AG09319 (cell line): Measurements from ENCODE around the gene ASF1B.
"Not testable (repeated sequence)": the region's sequence is repeated elsewhere in the genome, so short reads cannot be mapped to it uniquely, and the experiment has no call there.

Source experiments
- DNase-seq: peaks from one replicate; pipeline ENCODE4 v3.0.0-alpha.2; 2010; ENCODE audit warnings: low read depth; ENCODE audit errors: extremely low read depth
- TF ChIP-seq, protein P1 (sequence below): IDR thresholded peaks from 2 replicates; pipeline ENCODE4 v1.5.1; 2011; ENCODE audit warnings: low read depth, mild to moderate bottlenecking, inconsistent platforms, low read length, moderate library complexity

Gene ASF1B

DNA sequence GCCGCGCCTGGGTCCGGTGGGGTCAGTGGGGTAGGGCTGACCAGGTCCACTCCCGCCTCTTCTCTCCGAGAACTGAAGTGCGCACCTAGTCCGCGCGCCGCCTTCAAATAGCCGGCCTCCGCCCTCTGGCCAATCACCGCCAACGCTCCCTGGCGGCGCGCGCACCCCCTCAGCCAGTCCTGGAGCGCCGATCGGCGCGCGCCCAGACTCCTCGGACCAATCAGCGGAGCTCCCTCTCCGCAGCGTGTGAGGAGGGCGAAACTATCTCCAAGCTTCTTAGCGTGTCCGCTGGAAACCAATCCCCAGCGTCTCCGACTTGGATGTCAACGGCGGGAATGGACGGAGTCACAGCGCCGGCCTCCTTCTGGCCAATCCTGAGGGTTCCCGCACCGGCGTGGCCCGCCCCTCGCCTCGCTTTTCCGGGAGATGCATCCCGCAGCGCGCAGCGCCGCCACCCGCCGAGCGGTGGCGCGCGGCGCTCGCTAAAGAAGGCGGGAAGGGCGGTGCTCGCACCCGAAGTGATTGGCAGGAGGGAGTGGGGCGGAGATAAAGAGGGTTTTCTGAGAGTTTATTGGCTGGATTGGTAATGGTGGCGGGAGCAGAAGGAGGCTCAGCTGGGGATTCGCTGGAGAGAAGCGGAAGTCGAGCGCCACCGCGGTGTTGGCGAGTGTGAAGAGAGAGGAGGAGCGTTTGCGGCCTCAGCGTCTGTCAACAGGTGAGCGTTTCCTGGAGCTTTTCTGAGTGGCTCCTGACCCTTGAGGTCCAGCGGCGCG, at the start of gene ASF1B:
Gene ASF1B, minus strand, starts transcription at position 81 of the 773 bp plus-strand sequence. CDS start 133 bp downstream, outside the sequence.
- peak; percentile 99 for DNase-seq
- TF ChIP-seq, protein P1, sequence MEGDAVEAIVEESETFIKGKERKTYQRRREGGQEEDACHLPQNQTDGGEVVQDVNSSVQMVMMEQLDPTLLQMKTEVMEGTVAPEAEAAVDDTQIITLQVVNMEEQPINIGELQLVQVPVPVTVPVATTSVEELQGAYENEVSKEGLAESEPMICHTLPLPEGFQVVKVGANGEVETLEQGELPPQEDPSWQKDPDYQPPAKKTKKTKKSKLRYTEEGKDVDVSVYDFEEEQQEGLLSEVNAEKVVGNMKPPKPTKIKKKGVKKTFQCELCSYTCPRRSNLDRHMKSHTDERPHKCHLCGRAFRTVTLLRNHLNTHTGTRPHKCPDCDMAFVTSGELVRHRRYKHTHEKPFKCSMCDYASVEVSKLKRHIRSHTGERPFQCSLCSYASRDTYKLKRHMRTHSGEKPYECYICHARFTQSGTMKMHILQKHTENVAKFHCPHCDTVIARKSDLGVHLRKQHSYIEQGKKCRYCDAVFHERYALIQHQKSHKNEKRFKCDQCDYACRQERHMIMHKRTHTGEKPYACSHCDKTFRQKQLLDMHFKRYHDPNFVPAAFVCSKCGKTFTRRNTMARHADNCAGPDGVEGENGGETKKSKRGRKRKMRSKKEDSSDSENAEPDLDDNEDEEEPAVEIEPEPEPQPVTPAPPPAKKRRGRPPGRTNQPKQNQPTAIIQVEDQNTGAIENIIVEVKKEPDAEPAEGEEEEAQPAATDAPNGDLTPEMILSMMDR = peak; percentile 71

DNA sequence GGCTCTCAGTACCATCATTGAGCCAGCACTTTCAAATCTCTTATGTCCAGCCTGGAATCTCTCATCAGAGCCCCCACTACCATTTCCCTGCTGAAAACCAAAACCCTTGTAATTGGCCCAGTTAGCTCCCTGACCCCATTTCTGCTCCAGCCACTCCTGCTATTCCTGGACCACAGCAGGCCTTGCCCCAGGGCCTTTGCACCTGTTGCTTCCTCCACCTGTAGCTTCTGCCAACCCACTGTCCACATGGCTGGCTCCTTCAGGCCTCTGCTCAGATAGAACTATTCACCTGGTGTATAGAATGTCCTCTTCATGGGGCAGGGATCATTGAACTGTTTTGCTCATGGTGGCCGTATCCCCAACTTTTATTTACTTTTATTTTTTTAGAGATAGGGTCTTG, 49.3 kb upstream of the ASF1B start:
- not testable (repeated sequence) for DNase-seq

DNA sequence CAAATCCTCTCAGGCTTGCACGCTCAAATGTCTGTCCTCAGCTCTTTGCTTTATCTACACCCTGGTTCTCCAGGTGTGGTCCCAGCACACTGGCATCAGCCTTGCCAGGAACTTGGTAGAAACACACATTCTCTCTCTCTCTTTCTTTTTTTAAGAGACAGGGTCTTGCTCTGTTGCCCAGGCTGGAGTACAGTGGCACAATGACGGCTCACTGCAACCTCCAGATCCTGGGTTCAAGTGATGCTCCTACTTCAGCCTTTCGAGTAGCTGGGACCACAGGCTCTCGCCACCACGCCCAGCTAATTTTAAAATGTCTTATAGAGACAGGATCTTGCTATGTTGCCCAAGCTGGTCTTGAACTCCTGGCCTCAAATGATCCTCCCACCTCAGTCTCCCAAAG, 48.8 kb upstream of the ASF1B start:
- TF ChIP-seq, protein P1 = no peak
- no peak for DNase-seq

DNA sequence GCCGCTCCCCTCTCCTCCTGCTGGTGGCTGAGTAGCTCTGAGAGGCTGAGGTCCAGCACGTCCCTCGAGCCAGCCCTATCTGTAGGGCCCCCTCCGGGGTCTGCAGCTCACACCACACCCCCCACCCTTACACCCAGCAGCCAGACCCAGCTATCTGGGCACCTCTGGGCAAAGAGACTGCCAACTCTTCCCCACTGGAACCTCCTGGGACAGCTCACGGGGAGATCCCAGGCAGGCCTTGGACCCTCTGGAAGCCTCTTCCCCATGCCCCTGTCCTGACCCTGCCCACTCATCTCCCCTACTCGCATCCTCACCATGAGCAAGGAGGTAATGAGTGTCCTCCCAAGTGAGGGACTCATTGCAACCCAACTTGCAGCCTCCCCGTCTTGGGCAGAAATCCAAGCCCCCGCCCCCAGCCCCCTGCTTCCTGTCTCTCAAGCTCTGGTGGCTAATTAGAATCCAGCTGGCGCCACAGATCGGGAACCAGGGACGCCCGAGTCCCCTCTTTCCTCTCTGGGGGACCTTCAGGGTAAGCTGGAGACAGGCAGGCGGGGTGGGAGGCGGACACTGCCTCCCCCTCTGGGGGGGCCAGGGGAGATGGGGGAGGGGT, 47.5 kb upstream of the ASF1B start:
- DNase-seq = no peak
- TF ChIP-seq, protein P1 = no peak

DNA sequence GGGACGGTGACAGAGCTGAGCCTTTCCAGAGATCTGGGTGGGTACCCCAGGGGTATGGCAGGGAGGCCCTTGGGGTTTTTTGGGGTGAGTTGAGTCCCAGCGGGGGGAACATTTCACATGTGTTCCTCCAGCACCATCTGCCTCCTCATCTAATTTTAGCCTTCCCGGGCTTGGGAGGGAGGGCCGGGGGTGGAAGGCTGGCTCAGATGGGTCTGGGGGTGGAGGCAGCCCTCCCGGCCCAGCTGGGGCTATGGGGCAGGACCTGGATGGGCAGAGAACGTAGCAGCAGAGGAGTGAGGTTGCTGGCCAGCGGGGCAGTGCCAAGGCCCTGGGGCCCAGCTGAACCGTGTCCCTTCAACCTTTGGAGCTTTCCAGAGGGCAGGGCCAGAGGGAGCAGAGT, 46.1 kb upstream of the ASF1B start:
- DNase-seq = no peak
- TF ChIP-seq, protein P1 = no peak

DNA sequence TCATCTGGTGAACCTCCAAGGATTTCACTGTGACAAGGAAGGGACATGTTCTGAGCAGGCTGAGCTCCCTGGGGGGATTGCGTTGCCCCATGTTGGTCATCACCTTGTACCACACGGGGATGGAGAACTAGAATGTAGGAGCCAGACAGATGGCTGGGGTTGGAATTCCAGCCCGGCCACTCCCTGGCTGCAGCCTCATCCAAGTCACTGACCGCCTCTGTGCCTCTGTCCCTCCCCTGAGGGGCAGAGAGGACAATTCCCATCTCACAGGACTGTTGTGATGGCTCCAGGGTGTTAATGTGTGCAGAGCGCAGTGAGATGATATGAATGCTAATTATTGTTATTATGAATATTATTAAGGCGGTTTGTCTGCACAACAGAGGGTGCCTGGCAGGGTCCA, 45.5 kb upstream of the ASF1B start:
- TF ChIP-seq, protein P1 = no peak

DNA sequence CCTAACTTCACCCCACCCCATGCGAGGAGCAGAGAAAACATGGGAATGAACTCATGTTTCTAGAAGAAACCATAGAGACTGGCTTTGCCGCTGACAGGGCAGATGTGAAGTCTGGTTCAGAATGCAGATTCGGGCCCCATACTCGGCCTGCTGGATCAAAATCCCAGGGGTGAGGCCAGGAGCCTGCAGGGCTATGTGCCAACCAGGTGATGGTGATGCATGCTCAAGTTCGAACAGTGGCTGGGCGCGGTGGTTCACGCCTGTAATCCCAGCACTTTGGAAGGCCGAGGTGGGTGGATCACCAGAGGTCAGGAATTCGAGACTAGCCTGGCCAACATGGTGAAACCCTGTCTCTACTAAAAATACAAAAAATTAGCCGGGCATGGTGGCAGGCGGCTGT, 44.8 kb upstream of the ASF1B start:
- not testable (repeated sequence) for DNase-seq

More for the DNA sequence above, 45.5 kb upstream of the ASF1B start:
- DNase-seq = no peak

DNA sequence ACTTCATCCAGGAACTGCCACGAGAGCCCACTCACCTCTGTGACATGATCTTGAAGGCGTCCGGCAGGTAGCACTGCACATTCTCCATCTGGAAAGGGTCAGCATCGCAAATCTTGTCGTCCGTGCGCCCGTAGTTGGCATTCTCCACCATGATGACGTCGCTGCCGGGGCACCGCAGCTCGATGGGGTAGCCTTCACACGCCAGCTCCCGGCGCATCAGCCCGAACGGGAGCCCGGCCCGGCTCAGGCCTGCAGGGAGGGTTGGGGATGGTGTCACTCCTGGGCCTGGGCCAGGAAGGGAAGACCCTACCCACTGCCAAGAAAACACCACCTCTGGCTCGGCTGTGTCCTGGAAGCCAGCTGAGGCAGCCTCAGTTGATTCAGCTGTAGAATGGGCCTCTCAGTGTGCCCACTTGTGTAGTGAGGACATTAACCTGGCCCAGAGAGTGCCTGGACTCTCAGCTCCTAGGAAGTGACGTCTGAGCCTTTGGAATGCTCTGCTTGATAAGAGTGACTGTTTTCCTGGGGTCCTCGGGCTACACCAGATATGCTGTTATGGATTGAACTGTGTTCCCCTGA, 41.2 kb upstream of the ASF1B start:
- DNase-seq = no peak
- TF ChIP-seq, protein P1 = no peak
